GM15510 (cell line): ENCODE data around the gene PRRC2B.

Experiments used
- POLR2A ChIP-seq: IDR thresholded peaks from 3 replicates; pipeline ENCODE4 v1.6.1; 2011; ENCODE audit warnings: borderline replicate concordance; ENCODE audit not compliant: insufficient read length; ENCODE audit errors: extremely low read depth

The PRRC2B gene

GRCh38 chr9:131382850-131383729 is 10.8 kb upstream of the PRRC2B start:
- no peak for TF ChIP-seq POLR2A

- TF ChIP-seq POLR2A, result no peak
These were observed 8.6 kb upstream of the PRRC2B start for GRCh38 chr9:131385296-131385695.

DNA sequence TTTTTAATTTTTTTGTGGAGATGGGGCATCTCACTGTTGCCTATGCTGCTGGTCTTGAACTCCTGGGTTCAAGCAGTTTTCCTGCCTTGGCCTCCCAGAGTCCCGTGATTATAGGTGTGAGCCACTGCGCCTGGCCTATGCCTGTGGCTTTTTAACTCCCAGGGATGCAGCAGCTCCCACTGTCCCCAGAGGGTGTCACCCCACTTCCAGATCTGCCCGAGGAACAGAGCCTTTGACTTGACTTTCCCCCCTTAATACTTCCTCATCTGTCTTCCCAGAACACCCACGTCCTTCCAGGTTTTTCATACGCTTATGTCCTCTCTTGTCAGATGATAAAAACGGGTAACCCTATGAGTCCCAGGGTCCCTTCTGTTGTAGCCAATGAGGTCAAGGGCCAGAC is 7.6 kb upstream of the PRRC2B start:
- no peak for TF ChIP-seq POLR2A

GRCh38 chr9:131387394-131387793 is 6.5 kb upstream of the PRRC2B start:
- no peak for TF ChIP-seq POLR2A

- TF ChIP-seq POLR2A, result no peak
These were observed 2.9 kb upstream of the PRRC2B start for GRCh38 chr9:131391020-131391419.

- TF ChIP-seq POLR2A, result no peak
These were observed 2.4 kb upstream of the PRRC2B start for GRCh38 chr9:131391504-131391903.

GRCh38 chr9:131394464-131395156 is 724 bp downstream of the PRRC2B start:
- TF ChIP-seq POLR2A, result peak; percentile 27

DNA sequence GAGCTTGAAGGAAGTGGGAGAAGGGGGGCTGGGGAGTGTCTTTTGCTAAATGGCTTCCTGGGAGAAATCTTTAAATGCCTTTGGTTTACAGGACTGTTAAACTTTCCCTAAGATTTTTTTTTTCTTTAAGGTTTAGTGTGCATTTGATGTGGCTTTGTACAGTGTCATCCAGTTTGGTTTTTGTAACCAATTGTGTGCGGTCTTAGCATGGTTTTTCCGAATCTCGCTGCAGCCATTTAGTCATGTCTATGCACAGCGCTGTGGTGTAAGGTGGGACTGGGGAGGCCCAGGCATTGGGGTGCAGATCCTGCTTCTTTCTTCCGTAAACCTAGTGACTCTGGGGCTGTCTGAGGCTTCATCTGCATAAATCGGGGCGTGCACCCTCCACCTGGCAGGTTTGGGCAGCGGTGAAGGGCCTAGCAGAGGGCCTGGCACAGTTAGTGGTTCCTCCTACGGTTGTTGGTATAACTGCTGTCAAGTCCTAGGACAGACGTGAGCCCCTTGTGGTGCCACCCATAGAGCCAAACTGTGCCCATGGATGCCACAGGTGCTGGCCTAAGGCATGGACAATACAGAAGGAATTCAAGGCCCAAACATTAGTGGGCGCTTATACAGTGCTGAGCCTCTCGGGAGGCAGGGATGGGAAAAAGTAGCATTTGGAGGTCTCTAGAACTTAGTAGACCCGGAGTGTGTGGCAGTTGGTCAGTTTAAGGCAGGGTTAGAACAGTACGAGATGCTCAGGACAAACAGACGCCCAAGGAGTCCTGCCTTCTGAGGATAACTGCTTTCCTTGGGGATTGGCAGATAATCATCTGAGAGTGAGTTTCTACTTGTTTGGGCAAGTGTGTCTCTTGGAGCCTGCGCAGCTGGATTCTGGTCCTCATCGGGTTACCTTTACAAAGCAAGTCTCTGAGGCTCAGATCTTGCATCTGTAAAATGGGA is 1.5 kb downstream of the PRRC2B start:
- no peak for TF ChIP-seq POLR2A

DNA sequence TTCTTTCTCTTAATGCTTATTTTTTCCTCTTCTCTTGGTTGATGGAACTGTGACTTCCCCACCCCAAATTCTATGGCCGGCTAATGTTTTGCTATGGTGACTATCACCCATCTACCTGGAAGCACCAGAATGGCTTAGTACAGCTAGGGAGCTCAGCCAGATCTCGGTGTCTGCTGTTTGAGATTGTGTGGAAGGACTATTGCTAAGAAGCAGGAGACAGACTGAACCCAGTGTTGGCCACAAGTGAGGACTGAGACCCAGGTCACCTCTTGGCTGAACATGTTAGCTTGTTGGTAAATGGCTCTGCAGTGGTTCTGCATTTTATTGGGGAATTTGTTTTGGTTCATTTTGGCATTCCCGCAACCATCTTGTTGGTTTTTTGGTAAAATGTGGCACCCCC is 2.7 kb downstream of the PRRC2B start:
- TF ChIP-seq POLR2A, result no peak

DNA sequence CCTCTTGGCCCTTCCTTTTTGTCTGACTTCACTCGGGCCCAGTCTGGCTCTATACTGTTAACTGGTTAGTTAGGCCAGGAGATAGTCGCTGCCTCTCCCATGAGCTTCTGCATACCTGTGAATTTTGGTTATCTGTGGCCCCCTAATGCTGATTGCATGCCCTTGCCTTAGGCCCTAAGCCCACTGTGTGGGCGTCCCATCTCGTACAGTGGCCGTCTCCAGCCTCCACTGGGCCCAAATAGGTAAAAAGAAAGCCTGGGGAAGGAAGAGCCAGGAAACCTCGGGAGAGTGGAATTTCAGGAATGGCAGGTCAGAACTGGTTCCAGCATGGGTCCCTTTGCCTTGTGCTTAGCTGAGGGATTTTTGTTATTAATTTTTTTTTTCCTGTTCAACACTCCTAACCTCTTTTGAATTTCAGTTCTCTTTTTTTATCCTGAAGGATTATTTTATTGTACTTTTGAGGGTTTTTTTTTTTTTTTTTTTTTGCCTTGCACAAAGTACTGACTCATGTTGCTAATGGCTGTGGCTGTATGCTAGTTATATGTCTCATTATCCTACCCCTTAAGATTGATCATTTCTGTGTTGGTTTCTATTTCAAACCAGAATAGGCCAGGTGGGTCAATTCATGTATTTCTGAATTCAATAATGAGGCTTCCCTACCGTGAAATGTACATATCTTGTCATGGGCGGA is 3.4 kb downstream of the PRRC2B start:
- TF ChIP-seq POLR2A, result no peak

DNA sequence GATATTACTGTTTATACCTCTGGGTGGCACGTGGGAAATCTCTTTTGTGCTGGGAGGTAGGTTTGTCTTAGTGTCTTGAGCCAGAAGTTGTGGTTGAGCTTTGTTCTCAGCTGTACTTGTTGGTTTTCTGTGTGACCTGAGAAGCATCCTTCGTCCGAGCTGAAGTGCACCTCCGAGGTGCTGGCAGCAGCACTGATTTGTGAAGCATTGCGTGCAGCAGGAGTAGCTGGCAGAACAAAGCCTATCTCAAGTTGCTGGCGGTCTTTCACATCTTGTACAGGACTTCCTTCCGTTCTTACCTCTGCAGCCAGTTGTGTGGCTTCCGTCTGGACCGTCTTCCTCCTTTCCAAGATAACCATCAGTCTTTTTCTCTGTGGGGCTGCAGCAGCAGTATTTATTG is 4.3 kb downstream of the PRRC2B start:
- TF ChIP-seq POLR2A, result no peak

GRCh38 chr9:131399972-131400371 is 6.1 kb downstream of the PRRC2B start:
- no peak for TF ChIP-seq POLR2A

- no peak for TF ChIP-seq POLR2A
These were observed 6.7 kb downstream of the PRRC2B start for GRCh38 chr9:131400627-131401026.

- no peak for TF ChIP-seq POLR2A
These were observed 8.2 kb downstream of the PRRC2B start for GRCh38 chr9:131402073-131402472.
